ENCODE data around the gene FAM169A. TPM values are rescaled to one million over a fixed set of nuclear protein-coding genes. Genes with fewer than 3 reads are reported as not detected.
A peak's percentile ranks its signal among the peaks of the same experiment; 100 is the strongest.

Gene FAM169A
- total and polyA plus RNA-seq, 9 donors = 1.7 to 21.5 (median 11.0) TPM

GRCh38 chr5:74853256-74853655 is 12.9 kb downstream of the FAM169A start:
- no peak for TF ChIP-seq POLR2A (IDR thresholded peaks at IDR 0.05)
- no peak for TF ChIP-seq CTCF (IDR thresholded peaks at IDR 0.05)
- no peak for TF ChIP-seq EP300 (IDR thresholded peaks at IDR 0.05)
- 92 to 95% (median 93%) methylated on average over 2 of the region's 2 CpGs for WGBS, 3 donors
- no peak overlapping the region for H3K4me3 ChIP-seq
- H3K4me1 ChIP-seq (ENCODE audit: insufficient read depth) = peaks cover 3% of the 10 kb centered on the region
- no peaks in the 10 kb centered on the region for H3K9me3 ChIP-seq
- no peak for DNase-seq
- intact Hi-C loops (cut with DNase I) = no loop called here
- no peaks in the 10 kb centered on the region for H3K27me3 ChIP-seq
- no peaks in the 10 kb centered on the region for H3K36me3 ChIP-seq
- peak overlapping the region in 1 of 2 donors; percentile 72 for H3K27ac ChIP-seq

- DNase-seq = no peak
- intact Hi-C loops (cut with DNase I) = no loop called here
- no peaks in the 10 kb centered on the region for H3K27me3 ChIP-seq
- H3K4me1 ChIP-seq (ENCODE audit: insufficient read depth) = peaks cover 3% of the 10 kb centered on the region
- H3K9me3 ChIP-seq = no peaks in the 10 kb centered on the region
- peak overlapping the region in 1 of 2 donors; percentile 72 for H3K27ac ChIP-seq
- WGBS, 3 donors = 5 to 20% (median 5%) methylated on average over 4 of the region's 4 CpGs
- no peak overlapping the region for H3K4me3 ChIP-seq
- TF ChIP-seq EP300 (IDR thresholded peaks at IDR 0.05) (no peak), POLR2A (IDR thresholded peaks at IDR 0.05) (no peak), CTCF (IDR thresholded peaks at IDR 0.05) (no peak)
- no peaks in the 10 kb centered on the region for H3K36me3 ChIP-seq
Observed at GRCh38 chr5:74851684-74852353, 14.4 kb downstream of the FAM169A start.

GRCh38 chr5:74850789-74851425 is 15.3 kb downstream of the FAM169A start:
- Histone ChIP-seq H3K4me1 (ENCODE audit: insufficient read depth) (peaks cover 3% of the 10 kb centered on the region), H3K27ac (peak overlapping the region in 1 of 2 donors; percentile 72), H3K36me3 (no peaks in the 10 kb centered on the region), H3K4me3 (no peak overlapping the region), H3K27me3 (no peaks in the 10 kb centered on the region), H3K9me3 (no peaks in the 10 kb centered on the region)
- DNase-seq = no peak
- intact Hi-C loops (cut with DNase I) = no loop called here
- 60 to 77% (median 76%) methylated on average over 4 of the region's 4 CpGs for WGBS, 3 donors
- no peak for TF ChIP-seq EP300 (IDR thresholded peaks at IDR 0.05)
- no peak for TF ChIP-seq CTCF (IDR thresholded peaks at IDR 0.05)
- no peak for TF ChIP-seq POLR2A (IDR thresholded peaks at IDR 0.05)

- intact Hi-C loops (cut with DNase I) = no loop called here
- no peaks in the 10 kb centered on the region for H3K9me3 ChIP-seq
- H3K36me3 ChIP-seq = no peaks in the 10 kb centered on the region
- peak overlapping the region in 1 of 2 donors; percentile 28 for H3K27ac ChIP-seq
- WGBS, 3 donors = 27 to 54% (median 39%) methylated on average over 8 of the region's 8 CpGs
- TF ChIP-seq EP300 (IDR thresholded peaks at IDR 0.05) (no peak), CTCF (IDR thresholded peaks at IDR 0.05) (no peak), POLR2A (IDR thresholded peaks at IDR 0.05) (no peak)
- H3K27me3 ChIP-seq = no peaks in the 10 kb centered on the region
- DNase-seq = no peak
- no peak overlapping the region for H3K4me3 ChIP-seq
- H3K4me1 ChIP-seq (ENCODE audit: insufficient read depth) = peaks cover 3% of the 10 kb centered on the region
Observed at GRCh38 chr5:74850030-74850429, 16.2 kb downstream of the FAM169A start.

Measured in ovary (tissue), 9 donors.